ENCODE measurements around the gene CAVIN1.
"Not testable (repeated sequence)": the region's sequence is repeated elsewhere in the genome, so short reads cannot be mapped to it uniquely, and the experiment has no call there.

Gene CAVIN1

GRCh38 chr17:42422958-42423712, at the start of gene CAVIN1:
Gene CAVIN1, minus strand, starts transcription at chr17:42423256. Its CDS starts 159 bp downstream, at chr17:42423097.
- DNase-seq: peak; percentile 82

- no peak for DNase-seq
These were observed 44.8 kb upstream of the CAVIN1 start for GRCh38 chr17:42467889-42468288.

- no peak for DNase-seq
These were observed 40.9 kb upstream of the CAVIN1 start for GRCh38 chr17:42463976-42464400.

- no peak for DNase-seq
These were observed 37.3 kb upstream of the CAVIN1 start for GRCh38 chr17:42460371-42460770.

GRCh38 chr17:42459801-42460281, 36.8 kb upstream of the CAVIN1 start:
- peak; percentile 46 for DNase-seq

- peak; percentile 89 for DNase-seq
These were observed 36.3 kb upstream of the CAVIN1 start for GRCh38 chr17:42459256-42459800.

- peak; percentile 97 for DNase-seq
These were observed 35.6 kb upstream of the CAVIN1 start, which contains the start of gene ATP6V0A1 for GRCh38 chr17:42458497-42459255. Gene ATP6V0A1, plus strand, starts transcription at chr17:42458878. Its CDS starts 2,017 bp downstream, at chr17:42460895.

GRCh38 chr17:42457107-42457792, 34.2 kb upstream of the CAVIN1 start:
- no peak for DNase-seq

GRCh38 chr17:42456223-42457106, 33.4 kb upstream of the CAVIN1 start:
- no peak for DNase-seq

- not testable (repeated sequence) for DNase-seq
These were observed 31.9 kb upstream of the CAVIN1 start for GRCh38 chr17:42454987-42455386.

- no peak for DNase-seq
These were observed 30.4 kb upstream of the CAVIN1 start for GRCh38 chr17:42453439-42453838.

GRCh38 chr17:42451270-42451669, 28.2 kb upstream of the CAVIN1 start:
- DNase-seq: not testable (repeated sequence)

GRCh38 chr17:42449838-42450237, 26.8 kb upstream of the CAVIN1 start:
- not testable (repeated sequence) for DNase-seq

- not testable (repeated sequence) for DNase-seq
These were observed 26.1 kb upstream of the CAVIN1 start for GRCh38 chr17:42449176-42449575.

- peak; percentile 13 for DNase-seq
These were observed 19.1 kb upstream of the CAVIN1 start for GRCh38 chr17:42442196-42442565.

- no peak for DNase-seq
These were observed 18.5 kb upstream of the CAVIN1 start for GRCh38 chr17:42441371-42442195.

GRCh38 chr17:42438600-42439567, 15.8 kb upstream of the CAVIN1 start:
- peak; percentile 52 for DNase-seq

GRCh38 chr17:42436391-42436790, 13.3 kb upstream of the CAVIN1 start:
- peak; percentile 81 for DNase-seq

- DNase-seq: peak; percentile 32
These were observed 8.7 kb upstream of the CAVIN1 start for GRCh38 chr17:42431758-42432161.
